Measurements from ENCODE around the gene PTPN18.
"Not testable (repeated sequence)": the region's sequence is repeated elsewhere in the genome, so short reads cannot be mapped to it uniquely, and the experiment has no call there.

Gene PTPN18

GRCh38 chr2:130390460-130391057 is 34.7 kb downstream of the PTPN18 start:
- TF ChIP-seq MYC (IDR thresholded peaks at IDR 0.05; ENCODE audit: low read depth, low read length) (no peak), MAX (IDR thresholded peaks at IDR 0.05; ENCODE audit: low read depth, low read length) (no peak), POLR2A (IDR thresholded peaks at IDR 0.05; ENCODE audit: extremely low read depth, insufficient read length) (no peak), CTCF (IDR thresholded peaks at IDR 0.05; ENCODE audit: low read depth, low read length) (no peak)
- H3K4me3 ChIP-seq (ENCODE audit: low read depth, low read length) = peak overlapping the region; percentile 61
- peak; percentile 41 for DNase-seq (ENCODE audit: low read depth)

DNA sequence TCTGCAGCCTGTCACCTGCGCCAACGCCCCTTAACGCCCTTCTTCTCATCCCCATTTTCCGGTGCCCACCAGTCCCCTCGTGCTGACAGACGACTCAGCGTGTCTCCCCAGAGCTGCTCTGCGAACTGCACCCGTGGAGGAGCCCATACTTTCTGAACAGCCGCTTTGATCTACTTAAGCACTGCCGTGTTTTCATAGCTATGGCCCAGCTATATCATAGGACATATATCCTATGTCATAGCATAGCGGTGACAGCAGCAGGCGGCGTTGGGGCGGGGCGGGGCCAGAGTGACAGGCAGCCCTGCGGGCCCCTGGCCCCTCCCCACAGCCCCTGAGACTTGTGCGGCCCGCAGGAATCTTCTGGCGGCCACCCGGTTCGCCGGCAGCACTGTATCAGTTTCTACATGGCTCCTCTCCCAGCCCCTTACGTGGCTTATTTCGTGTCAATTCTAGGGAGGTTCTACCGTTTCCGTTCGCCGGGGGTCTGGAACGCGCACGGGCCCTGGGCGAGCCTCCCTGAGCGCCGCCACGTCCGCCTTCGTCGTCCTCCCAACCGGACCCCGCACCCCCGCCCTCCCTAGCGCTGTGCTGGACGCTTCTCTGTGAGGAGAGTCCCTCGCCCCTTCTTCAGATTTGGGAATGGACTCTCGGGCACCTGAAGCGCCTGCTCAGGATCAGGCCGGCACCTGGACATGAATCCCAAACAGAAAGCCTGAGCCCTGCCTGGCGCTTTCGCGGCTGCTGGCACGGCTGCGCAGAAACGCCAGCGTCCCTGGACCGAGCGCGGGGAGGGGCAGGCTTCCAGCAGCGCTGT is 35.4 kb downstream of the PTPN18 start:
- peak; percentile 81 for DNase-seq (ENCODE audit: low read depth)
- peak overlapping the region; percentile 61 for H3K4me3 ChIP-seq (ENCODE audit: low read depth, low read length)
- TF ChIP-seq MAX (IDR thresholded peaks at IDR 0.05; ENCODE audit: low read depth, low read length) (no peak), CTCF (IDR thresholded peaks at IDR 0.05; ENCODE audit: low read depth, low read length) (no peak), MYC (IDR thresholded peaks at IDR 0.05; ENCODE audit: low read depth, low read length) (no peak), POLR2A (IDR thresholded peaks at IDR 0.05; ENCODE audit: extremely low read depth, insufficient read length) (no peak)

DNA sequence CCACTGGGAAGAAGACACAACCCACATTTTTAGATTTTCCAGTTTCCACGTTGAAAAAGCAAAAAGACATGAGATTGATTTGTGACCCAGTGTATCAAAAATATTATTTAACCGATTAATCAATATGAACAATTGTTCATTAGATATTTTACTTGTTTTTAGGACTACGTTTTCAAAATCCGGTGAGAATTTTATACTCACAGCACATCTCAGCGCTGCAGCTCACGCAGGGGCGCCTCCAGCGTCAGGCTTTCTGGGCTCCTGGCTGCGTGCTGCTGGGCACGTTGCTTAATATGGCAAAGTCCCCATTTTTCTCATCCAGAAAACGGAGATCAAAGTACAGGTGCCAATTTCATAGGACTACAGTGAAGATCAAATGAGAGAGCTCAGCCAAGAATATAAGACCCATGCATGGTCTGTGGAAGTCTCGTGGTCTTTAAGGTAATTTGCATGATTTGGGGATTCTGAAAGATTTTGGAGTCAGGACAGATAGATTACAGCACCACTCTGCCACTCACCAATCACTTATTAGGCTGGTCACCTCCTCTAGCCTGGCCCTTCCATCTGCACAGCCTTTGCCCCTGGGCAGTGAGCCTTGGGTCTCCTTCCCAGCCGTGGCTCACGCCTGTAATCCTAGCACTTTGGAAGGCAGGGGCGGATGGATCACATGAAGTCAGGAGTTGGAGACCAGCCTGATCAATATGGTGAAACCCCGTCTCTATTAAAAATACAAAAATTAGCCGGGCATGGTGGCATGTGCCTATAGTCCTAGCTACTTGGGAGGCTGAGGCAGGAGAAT is 36.2 kb downstream of the PTPN18 start:
- TF ChIP-seq MYC (IDR thresholded peaks at IDR 0.05; ENCODE audit: low read depth, low read length) (no peak), CTCF (IDR thresholded peaks at IDR 0.05; ENCODE audit: low read depth, low read length) (no peak), MAX (IDR thresholded peaks at IDR 0.05; ENCODE audit: low read depth, low read length) (no peak), POLR2A (IDR thresholded peaks at IDR 0.05; ENCODE audit: extremely low read depth, insufficient read length) (no peak)
- DNase-seq (ENCODE audit: low read depth) = no peak
- H3K4me3 ChIP-seq (ENCODE audit: low read depth, low read length) = peak overlapping the region; percentile 61

GRCh38 chr2:130393318-130393910 is 37.6 kb downstream of the PTPN18 start:
- no peak overlapping the region for H3K4me3 ChIP-seq (ENCODE audit: low read depth, low read length)
- DNase-seq (ENCODE audit: low read depth) = no peak
- TF ChIP-seq CTCF (IDR thresholded peaks at IDR 0.05; ENCODE audit: low read depth, low read length) = no peak
- TF ChIP-seq MYC (IDR thresholded peaks at IDR 0.05; ENCODE audit: low read depth, low read length) = no peak
- TF ChIP-seq POLR2A (IDR thresholded peaks at IDR 0.05; ENCODE audit: extremely low read depth, insufficient read length) = no peak
- TF ChIP-seq MAX (IDR thresholded peaks at IDR 0.05; ENCODE audit: low read depth, low read length) = no peak

GRCh38 chr2:130406280-130406679 is 50.4 kb downstream of the PTPN18 start:
- DNase-seq (ENCODE audit: low read depth); H3K4me3 ChIP-seq (ENCODE audit: low read depth, low read length): not testable (repeated sequence)

DNA sequence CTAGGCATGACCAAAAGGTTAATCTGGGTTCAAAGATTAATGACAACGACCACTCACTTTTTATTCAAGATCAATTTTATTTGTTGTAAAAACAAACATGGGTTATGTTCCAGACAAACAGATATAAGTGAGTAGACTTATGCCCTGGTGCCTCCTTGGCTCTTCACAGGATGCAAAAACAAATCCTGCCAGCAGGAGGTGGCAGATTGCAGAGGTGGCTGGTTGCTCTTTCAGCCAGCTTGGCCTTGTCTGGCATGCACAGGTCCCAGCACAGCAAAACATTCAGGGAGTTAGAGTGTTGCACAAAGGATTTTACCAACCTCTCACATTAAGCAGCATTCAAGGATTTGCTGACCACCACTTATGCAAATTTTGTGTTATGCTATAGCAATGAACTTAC is 60.8 kb downstream of the PTPN18 start:
- DNase-seq (ENCODE audit: low read depth); H3K4me3 ChIP-seq (ENCODE audit: low read depth, low read length): not testable (repeated sequence)

DNA sequence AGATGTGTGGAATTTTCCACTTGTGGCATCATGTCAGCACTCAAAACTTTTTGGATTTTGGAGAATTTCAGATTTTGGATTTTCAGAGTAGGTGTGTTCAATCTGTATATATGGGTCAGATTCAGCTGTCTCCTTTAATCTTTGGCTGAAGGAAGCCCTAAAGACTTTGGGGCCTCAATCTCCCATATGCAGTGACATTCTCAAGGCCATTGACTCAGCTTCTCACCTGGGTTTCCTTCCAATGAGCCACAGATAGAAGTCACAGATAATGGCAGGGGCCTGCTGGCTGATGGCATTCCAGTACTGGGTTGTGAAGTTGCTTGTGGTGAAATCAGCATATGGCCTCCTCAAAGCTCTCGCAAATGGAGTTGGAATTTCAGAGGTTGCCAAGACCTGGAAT is 63.0 kb downstream of the PTPN18 start:
- not testable (repeated sequence) for DNase-seq (ENCODE audit: low read depth); H3K4me3 ChIP-seq (ENCODE audit: low read depth, low read length)
